GM19395 (cell line): ENCODE data around the gene SLC17A9.

Source experiments
- ATAC-seq: cut with Tn5 transposase; IDR thresholded peaks from one replicate; pipeline ENCODE4 v1.9.1; 2021; ENCODE audit warnings: mild to moderate bottlenecking, moderate library complexity; ENCODE audit not compliant: unreplicated experiment

The SLC17A9 gene

GRCh38 chr20:62966212-62967148, 14.0 kb downstream of the SLC17A9 start:
- no peak for ATAC-seq

GRCh38 chr20:62967149-62967501, 14.6 kb downstream of the SLC17A9 start:
- ATAC-seq, result no peak

- ATAC-seq, result no peak
Observed at GRCh38 chr20:62967628-62968351, 15.3 kb downstream of the SLC17A9 start.

- no peak for ATAC-seq
Observed at GRCh38 chr20:62968378-62969178, 16.1 kb downstream of the SLC17A9 start.

- ATAC-seq, result no peak
Observed at GRCh38 chr20:62969179-62969760, 16.8 kb downstream of the SLC17A9 start.

GRCh38 chr20:62969939-62970306, 17.4 kb downstream of the SLC17A9 start:
- no peak for ATAC-seq

GRCh38 chr20:62970307-62971210, 18.1 kb downstream of the SLC17A9 start:
- no peak for ATAC-seq

- ATAC-seq, result no peak
Observed at GRCh38 chr20:62971211-62971949, 18.9 kb downstream of the SLC17A9 start.

- no peak for ATAC-seq
Observed at GRCh38 chr20:62971950-62972844, 19.7 kb downstream of the SLC17A9 start.

- no peak for ATAC-seq
Observed at GRCh38 chr20:62972845-62973745, 20.6 kb downstream of the SLC17A9 start.

GRCh38 chr20:62975251-62975760, 22.8 kb downstream of the SLC17A9 start:
- ATAC-seq, result no peak

- ATAC-seq, result no peak
Observed at GRCh38 chr20:62975812-62976508, 23.5 kb downstream of the SLC17A9 start.

- ATAC-seq, result no peak
Observed at GRCh38 chr20:62976886-62977285, 24.4 kb downstream of the SLC17A9 start.

- peak; percentile 62 for ATAC-seq
Observed at GRCh38 chr20:62977613-62978560, 25.4 kb downstream of the SLC17A9 start.

GRCh38 chr20:62978561-62978943, 26.0 kb downstream of the SLC17A9 start:
- no peak for ATAC-seq
